ENCODE data around the gene MAP3K1. TPM values are rescaled to one million over a fixed set of nuclear protein-coding genes. Genes with fewer than 3 reads are reported as not detected.

Gene MAP3K1
- polyA plus RNA-seq, 1 donor, result 25.6 TPM

- Histone ChIP-seq H3K36me3 (ENCODE audit: control insufficient read depth, insufficient read depth, low read length) (peaks cover 32% of the 10 kb centered on the region), H3K27ac (ENCODE audit: low read length) (no peak overlapping the region), H3K4me1 (ENCODE audit: control insufficient read depth, insufficient read depth, low read length) (no peaks in the 10 kb centered on the region), H3K27me3 (ENCODE audit: control insufficient read depth, insufficient read depth, low read length) (no peaks in the 10 kb centered on the region), H3K9me3 (ENCODE audit: control insufficient read depth, low read depth, low read length) (no peaks in the 10 kb centered on the region), H3K4me3 (ENCODE audit: low read length) (no peak overlapping the region)
- whole genome bisulfite sequencing (ENCODE audit: insufficient coverage, low lambda C conversion rate), result 100% methylated on average over 1 of the region's 1 CpG
- no peak for DNase-seq
These were observed 104.8 kb downstream of the MAP3K1 start for GRCh38 chr5:56919942-56920662.

- Histone ChIP-seq H3K27ac (ENCODE audit: low read length) (no peak overlapping the region), H3K9me3 (ENCODE audit: control insufficient read depth, low read depth, low read length) (no peaks in the 10 kb centered on the region), H3K4me3 (ENCODE audit: low read length) (no peak overlapping the region), H3K36me3 (ENCODE audit: control insufficient read depth, insufficient read depth, low read length) (peaks cover 51% of the 10 kb centered on the region), H3K4me1 (ENCODE audit: control insufficient read depth, insufficient read depth, low read length) (no peaks in the 10 kb centered on the region), H3K27me3 (ENCODE audit: control insufficient read depth, insufficient read depth, low read length) (no peaks in the 10 kb centered on the region)
- DNase-seq, result no peak
- no CpG with 5 or more reads among the region's 6 CpGs for WGBS (ENCODE audit: insufficient coverage, low lambda C conversion rate)
These were observed 107.6 kb downstream of the MAP3K1 start for GRCh38 chr5:56922922-56923321.

DNA sequence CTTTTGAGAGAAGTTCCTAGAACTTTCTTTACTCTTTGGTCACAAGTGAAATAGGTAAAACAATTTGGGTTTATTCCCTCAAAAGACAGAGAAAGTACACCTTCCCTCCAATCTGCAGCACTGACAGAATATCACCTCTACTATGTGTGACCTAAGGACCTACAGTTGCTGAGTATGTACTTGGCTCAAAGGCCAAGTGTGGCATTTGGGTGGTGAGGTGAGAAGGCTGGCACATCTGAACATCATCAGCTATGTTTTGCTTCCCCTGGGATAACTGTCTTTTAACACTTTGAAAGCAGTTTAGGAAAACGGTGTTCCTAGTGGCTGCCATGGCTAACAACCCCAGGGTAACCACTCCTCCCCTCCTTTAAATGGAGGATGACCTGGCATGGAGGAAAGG lies 119.0 kb downstream of the MAP3K1 start:
- no CpG with 5 or more reads among the region's 1 CpG for WGBS (ENCODE audit: insufficient coverage, low lambda C conversion rate)
- no peaks in the 10 kb centered on the region for H3K4me1 ChIP-seq (ENCODE audit: control insufficient read depth, insufficient read depth, low read length)
- H3K27ac ChIP-seq (ENCODE audit: low read length), result no peak overlapping the region
- no peaks in the 10 kb centered on the region for H3K27me3 ChIP-seq (ENCODE audit: control insufficient read depth, insufficient read depth, low read length)
- H3K9me3 ChIP-seq (ENCODE audit: control insufficient read depth, low read depth, low read length), result no peaks in the 10 kb centered on the region
- peaks cover 69% of the 10 kb centered on the region for H3K36me3 ChIP-seq (ENCODE audit: control insufficient read depth, insufficient read depth, low read length)
- H3K4me3 ChIP-seq (ENCODE audit: low read length), result no peak overlapping the region
- DNase-seq, result no peak

GRCh38 chr5:56938858-56939257 lies 123.5 kb downstream of the MAP3K1 start:
- no peaks in the 10 kb centered on the region for H3K4me1 ChIP-seq (ENCODE audit: control insufficient read depth, insufficient read depth, low read length)
- peaks cover 77% of the 10 kb centered on the region for H3K36me3 ChIP-seq (ENCODE audit: control insufficient read depth, insufficient read depth, low read length)
- H3K27me3 ChIP-seq (ENCODE audit: control insufficient read depth, insufficient read depth, low read length), result no peaks in the 10 kb centered on the region
- no peaks in the 10 kb centered on the region for H3K9me3 ChIP-seq (ENCODE audit: control insufficient read depth, low read depth, low read length)
- no peak overlapping the region for H3K4me3 ChIP-seq (ENCODE audit: low read length)
- DNase-seq, result peak; percentile 34 to 60
- peak overlapping the region; percentile 55 for H3K27ac ChIP-seq (ENCODE audit: low read length)
- no CpG with 5 or more reads among the region's 1 CpG for WGBS (ENCODE audit: insufficient coverage, low lambda C conversion rate)

GRCh38 chr5:56941981-56942380 lies 126.6 kb downstream of the MAP3K1 start:
- Histone ChIP-seq H3K36me3 (ENCODE audit: control insufficient read depth, insufficient read depth, low read length) (peaks cover 59% of the 10 kb centered on the region), H3K9me3 (ENCODE audit: control insufficient read depth, low read depth, low read length) (no peaks in the 10 kb centered on the region), H3K4me1 (ENCODE audit: control insufficient read depth, insufficient read depth, low read length) (no peaks in the 10 kb centered on the region)

More at GRCh38 chr5:56941981-56942380, 126.6 kb downstream of the MAP3K1 start:
- H3K27ac ChIP-seq (ENCODE audit: low read length), result no peak overlapping the region
- no peak for DNase-seq
- no peaks in the 10 kb centered on the region for H3K27me3 ChIP-seq (ENCODE audit: control insufficient read depth, insufficient read depth, low read length)
- no peak overlapping the region for H3K4me3 ChIP-seq (ENCODE audit: low read length)
- WGBS (ENCODE audit: insufficient coverage, low lambda C conversion rate), result no CpG with 5 or more reads among the region's 1 CpG

Other genes starting within 250 kb of the MAP3K1 start
- gene SETD9, start 94.0 kb downstream of the MAP3K1 start, polyA plus RNA-seq, result 13.0 TPM
- gene MIER3, start 136.6 kb downstream of the MAP3K1 start, polyA plus RNA-seq, result 27.3 TPM

Measured in large intestine (tissue), 3 donors.